Endothelial cell (in vitro differentiated cells): ENCODE data around the gene NT5DC1. TPM values are rescaled to one million over a fixed set of nuclear protein-coding genes. Genes with fewer than 3 reads are reported as not detected.

Source experiments
- DNase-seq: peaks from one replicate; pipeline ENCODE4 v3.0.0; 2021; ENCODE audit warnings: low spot score
- H3K27ac Mint-ChIP-seq: one replicate; pipeline ENCODE4 v1.8.0; 2021; ENCODE audit warnings: mixed read lengths, inconsistent platforms; ENCODE audit not compliant: unreplicated experiment
- H3K27me3 Mint-ChIP-seq: one replicate; pipeline ENCODE4 v1.8.0; 2021; ENCODE audit warnings: mild to moderate bottlenecking, moderate library complexity, mixed read lengths, inconsistent platforms; ENCODE audit not compliant: unreplicated experiment
- H3K36me3 Mint-ChIP-seq: one replicate; pipeline ENCODE4 v1.8.0; 2021; ENCODE audit warnings: mild to moderate bottlenecking, low read depth, mixed read lengths, inconsistent platforms; ENCODE audit not compliant: unreplicated experiment
- H3K4me1 Mint-ChIP-seq: one replicate; pipeline ENCODE4 v1.8.0; 2021; ENCODE audit warnings: mild to moderate bottlenecking, mixed read lengths, inconsistent platforms; ENCODE audit not compliant: unreplicated experiment
- H3K4me3 Mint-ChIP-seq: one replicate; pipeline ENCODE4 v1.8.0; 2021; ENCODE audit warnings: mild to moderate bottlenecking, mixed read lengths, inconsistent platforms; ENCODE audit not compliant: unreplicated experiment
- H3K9me3 Mint-ChIP-seq: one replicate; pipeline ENCODE4 v1.8.0; 2021; ENCODE audit warnings: mixed read lengths, inconsistent platforms; ENCODE audit not compliant: unreplicated experiment
- CTCF ChIP-seq: fragments of 200-600 bp; sonication (generic); IDR thresholded peaks from one replicate; pipeline ENCODE4 v1.5.0; 2021; ENCODE audit warnings: antibody characterized with exemption; ENCODE audit not compliant: unreplicated experiment
- total RNA-seq: library from RNA; stranded (reverse); fragmentation: NEBNext Ultra II Directional; extraction: Animal tissue kit (Norgen Biotek cat#: 25700); gene quantifications from one replicate; pipeline ENCODE4 v1.2.1, GENCODE V29; 2021; ENCODE audit not compliant: unreplicated experiment

Gene NT5DC1
- total RNA-seq, 1 donor from 2014 or later: 33.9 TPM

- peak; percentile 78 for TF ChIP-seq CTCF
- no peak overlapping the region for H3K4me3 Mint-ChIP-seq
- H3K4me1 Mint-ChIP-seq: no peaks in the 10 kb centered on the region
- no peak for DNase-seq
- no peak overlapping the region for H3K27ac Mint-ChIP-seq
- H3K9me3 Mint-ChIP-seq: no peaks in the 10 kb centered on the region
- no peaks in the 10 kb centered on the region for H3K27me3 Mint-ChIP-seq
- H3K36me3 Mint-ChIP-seq: peaks cover 14% of the 10 kb centered on the region
These were observed 168.1 kb downstream of the NT5DC1 start for GRCh38 chr6:116268589-116269293.

- Mint-ChIP-seq H3K9me3 (no peaks in the 10 kb centered on the region), H3K4me1 (peaks cover 8% of the 10 kb centered on the region), H3K27me3 (no peaks in the 10 kb centered on the region), H3K36me3 (peaks cover 6% of the 10 kb centered on the region), H3K27ac (no peak overlapping the region), H3K4me3 (no peak overlapping the region)
- no peak for TF ChIP-seq CTCF
- DNase-seq: no peak
These were observed 170.6 kb downstream of the NT5DC1 start for GRCh38 chr6:116271149-116271708.

GRCh38 chr6:116277124-116277523 is 176.5 kb downstream of the NT5DC1 start:
- no peak for DNase-seq
- TF ChIP-seq CTCF: no peak
- Mint-ChIP-seq H3K4me3 (peak overlapping the region; percentile 98), H3K4me1 (peaks cover 55% of the 10 kb centered on the region), H3K27me3 (peaks cover 10% of the 10 kb centered on the region), H3K27ac (peak overlapping the region; percentile 39), H3K9me3 (no peaks in the 10 kb centered on the region), H3K36me3 (peaks cover 12% of the 10 kb centered on the region)

GRCh38 chr6:116278481-116278829 is 177.8 kb downstream of the NT5DC1 start:
- H3K4me3 Mint-ChIP-seq: peak overlapping the region; percentile 98
- no peak for TF ChIP-seq CTCF
- DNase-seq: no peak
- peaks cover 10% of the 10 kb centered on the region for H3K27me3 Mint-ChIP-seq
- H3K27ac Mint-ChIP-seq: peak overlapping the region; percentile 99
- peaks cover 55% of the 10 kb centered on the region for H3K4me1 Mint-ChIP-seq
- H3K36me3 Mint-ChIP-seq: peaks cover 12% of the 10 kb centered on the region
- no peaks in the 10 kb centered on the region for H3K9me3 Mint-ChIP-seq

- H3K27ac Mint-ChIP-seq: peak overlapping the region; percentile 99
- peaks cover 10% of the 10 kb centered on the region for H3K27me3 Mint-ChIP-seq
- TF ChIP-seq CTCF: no peak
- DNase-seq: no peak
- no peaks in the 10 kb centered on the region for H3K9me3 Mint-ChIP-seq
- peaks cover 55% of the 10 kb centered on the region for H3K4me1 Mint-ChIP-seq
- H3K4me3 Mint-ChIP-seq: peak overlapping the region; percentile 98
- peaks cover 12% of the 10 kb centered on the region for H3K36me3 Mint-ChIP-seq
These were observed 178.2 kb downstream of the NT5DC1 start for GRCh38 chr6:116278854-116279231.
